Measurements from ENCODE around the gene UQCRQ.

UQCRQ gene

GRCh38 chr5:132883261-132883834 lies 16.9 kb downstream of the UQCRQ start:
- Histone ChIP-seq H3K27me3 (no peaks in the 10 kb centered on the region), H3K4me3 (ENCODE audit: low read depth in 1 of 2, low read length in 1 of 2) (no peak overlapping the region), H3K4me1 (ENCODE audit: control insufficient read depth in 1 of 2, insufficient read depth in 1 of 2, low read depth in 1 of 2, low read length in 1 of 2) (no peaks in the 10 kb centered on the region), H3K36me3 (peaks cover 100% of the 10 kb centered on the region), H3K9me3 (no peaks in the 10 kb centered on the region), H3K27ac (no peak overlapping the region)
- TF ChIP-seq, protein P1, sequence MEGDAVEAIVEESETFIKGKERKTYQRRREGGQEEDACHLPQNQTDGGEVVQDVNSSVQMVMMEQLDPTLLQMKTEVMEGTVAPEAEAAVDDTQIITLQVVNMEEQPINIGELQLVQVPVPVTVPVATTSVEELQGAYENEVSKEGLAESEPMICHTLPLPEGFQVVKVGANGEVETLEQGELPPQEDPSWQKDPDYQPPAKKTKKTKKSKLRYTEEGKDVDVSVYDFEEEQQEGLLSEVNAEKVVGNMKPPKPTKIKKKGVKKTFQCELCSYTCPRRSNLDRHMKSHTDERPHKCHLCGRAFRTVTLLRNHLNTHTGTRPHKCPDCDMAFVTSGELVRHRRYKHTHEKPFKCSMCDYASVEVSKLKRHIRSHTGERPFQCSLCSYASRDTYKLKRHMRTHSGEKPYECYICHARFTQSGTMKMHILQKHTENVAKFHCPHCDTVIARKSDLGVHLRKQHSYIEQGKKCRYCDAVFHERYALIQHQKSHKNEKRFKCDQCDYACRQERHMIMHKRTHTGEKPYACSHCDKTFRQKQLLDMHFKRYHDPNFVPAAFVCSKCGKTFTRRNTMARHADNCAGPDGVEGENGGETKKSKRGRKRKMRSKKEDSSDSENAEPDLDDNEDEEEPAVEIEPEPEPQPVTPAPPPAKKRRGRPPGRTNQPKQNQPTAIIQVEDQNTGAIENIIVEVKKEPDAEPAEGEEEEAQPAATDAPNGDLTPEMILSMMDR (IDR thresholded peaks at IDR 0.05): peak; percentile 40

DNA sequence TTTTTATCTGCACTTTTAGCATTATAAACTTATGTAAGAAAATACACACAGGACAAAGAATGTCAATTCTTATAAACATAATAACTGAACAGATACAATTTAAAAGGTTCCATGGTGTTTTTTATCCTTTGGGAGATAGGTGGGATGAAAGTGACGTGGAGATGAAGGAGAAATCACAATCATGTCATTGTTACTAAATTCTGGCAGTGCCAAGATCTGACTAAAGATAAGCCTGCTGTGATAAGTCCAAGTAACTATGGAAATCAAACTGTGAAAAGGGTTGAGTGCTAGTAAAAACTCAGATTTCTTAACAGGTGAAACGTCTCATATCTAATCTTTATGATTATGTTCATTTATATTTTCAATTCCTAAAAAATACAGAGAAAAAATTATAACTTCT lies 18.1 kb downstream of the UQCRQ start:
- Histone ChIP-seq H3K27ac (no peak overlapping the region), H3K9me3 (no peaks in the 10 kb centered on the region), H3K27me3 (no peaks in the 10 kb centered on the region), H3K4me3 (ENCODE audit: low read depth in 1 of 2, low read length in 1 of 2) (no peak overlapping the region), H3K36me3 (peaks cover 98% of the 10 kb centered on the region), H3K4me1 (ENCODE audit: control insufficient read depth in 1 of 2, insufficient read depth in 1 of 2, low read depth in 1 of 2, low read length in 1 of 2) (no peaks in the 10 kb centered on the region)
- TF ChIP-seq, protein P1 (IDR thresholded peaks at IDR 0.05): no peak

DNA sequence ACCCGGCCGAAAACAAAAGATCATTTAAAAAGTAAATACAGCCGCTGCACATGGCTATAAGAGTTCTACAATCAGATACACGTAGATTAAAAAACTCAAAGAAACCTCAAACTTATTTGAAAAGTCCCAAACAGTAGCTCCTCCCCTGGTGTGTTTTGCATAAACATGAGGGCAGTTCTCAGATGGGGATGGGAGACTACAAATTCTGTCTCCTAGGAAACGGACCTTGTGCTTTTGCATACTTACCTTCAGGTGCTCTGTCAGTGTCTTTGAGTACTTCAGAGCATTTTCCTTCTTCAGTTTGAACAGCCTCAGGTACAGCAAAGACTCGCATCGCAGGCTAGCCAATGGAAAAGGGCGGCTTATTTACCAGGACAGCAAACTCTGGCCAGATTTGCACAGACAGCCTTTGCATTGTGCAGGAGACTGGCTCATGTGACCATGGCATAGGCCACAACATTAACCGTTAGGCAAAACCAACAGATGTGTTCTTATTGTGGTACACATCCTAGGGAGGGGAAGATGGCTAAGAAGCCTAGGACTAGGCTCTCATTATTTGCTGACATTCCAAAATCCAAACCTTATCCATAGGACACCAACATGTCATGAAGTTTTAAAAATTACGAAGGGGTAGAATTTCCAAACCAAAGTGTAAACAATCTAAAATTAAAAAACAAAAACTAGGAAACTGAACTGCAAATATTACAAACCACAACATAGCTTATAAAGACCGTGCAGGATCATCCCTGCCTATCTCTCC lies 19.8 kb downstream of the UQCRQ start:
- TF ChIP-seq, protein P1 (IDR thresholded peaks at IDR 0.05): no peak
- Histone ChIP-seq H3K4me3 (ENCODE audit: low read depth in 1 of 2, low read length in 1 of 2) (no peak overlapping the region), H3K27me3 (no peaks in the 10 kb centered on the region), H3K36me3 (peaks cover 88% of the 10 kb centered on the region), H3K4me1 (ENCODE audit: control insufficient read depth in 1 of 2, insufficient read depth in 1 of 2, low read depth in 1 of 2, low read length in 1 of 2) (no peaks in the 10 kb centered on the region), H3K27ac (no peak overlapping the region), H3K9me3 (no peaks in the 10 kb centered on the region)

- TF ChIP-seq, protein P1 (IDR thresholded peaks at IDR 0.05): no peak
- H3K9me3 ChIP-seq: no peaks in the 10 kb centered on the region
- no peak overlapping the region for H3K27ac ChIP-seq
- no peak overlapping the region for H3K4me3 ChIP-seq (ENCODE audit: low read depth in 1 of 2, low read length in 1 of 2)
- H3K4me1 ChIP-seq (ENCODE audit: control insufficient read depth in 1 of 2, insufficient read depth in 1 of 2, low read depth in 1 of 2, low read length in 1 of 2): no peaks in the 10 kb centered on the region
- no peaks in the 10 kb centered on the region for H3K27me3 ChIP-seq
- H3K36me3 ChIP-seq: peaks cover 88% of the 10 kb centered on the region
Observed at GRCh38 chr5:132887283-132887682, 20.8 kb downstream of the UQCRQ start.

DNA sequence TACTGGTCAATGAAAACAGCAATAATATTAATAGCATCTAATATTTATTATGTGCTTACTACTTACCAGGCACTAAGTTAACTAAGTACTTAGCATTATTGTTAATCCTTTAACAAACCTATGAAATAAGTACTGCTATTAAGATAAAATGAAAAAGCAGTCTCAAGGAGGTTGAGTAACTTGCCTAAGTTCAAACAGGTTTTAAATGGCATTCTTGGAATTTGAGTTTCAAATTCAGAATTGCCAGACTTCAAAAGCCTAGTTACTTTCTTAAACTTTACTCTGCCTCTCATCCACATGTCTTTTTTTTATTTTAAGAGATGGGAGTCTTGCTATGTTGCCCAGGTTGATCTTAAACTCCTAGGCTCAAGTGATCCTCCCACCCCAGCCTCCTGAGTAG lies 23.1 kb downstream of the UQCRQ start:
- H3K9me3 ChIP-seq: no peaks in the 10 kb centered on the region
- no peaks in the 10 kb centered on the region for H3K27me3 ChIP-seq
- H3K4me3 ChIP-seq (ENCODE audit: low read depth in 1 of 2, low read length in 1 of 2): no peak overlapping the region
- H3K27ac ChIP-seq: no peak overlapping the region
- TF ChIP-seq, protein P1 (IDR thresholded peaks at IDR 0.05): no peak
- H3K4me1 ChIP-seq (ENCODE audit: control insufficient read depth in 1 of 2, insufficient read depth in 1 of 2, low read depth in 1 of 2, low read length in 1 of 2): no peaks in the 10 kb centered on the region
- H3K36me3 ChIP-seq: peaks cover 88% of the 10 kb centered on the region

Measured in neutrophil (primary cell).